HepG2 (cell line): ENCODE results near the gene ZNF234. TPM values are rescaled to one million over a fixed set of nuclear protein-coding genes. Genes with fewer than 3 reads are reported as not detected.

ENCODE experiments used
- ARID4A ChIP-seq: sonication (generic); formaldehyde crosslinking; IDR thresholded peaks from 2 replicates; pipeline ENCODE4 v1.5.0; 2020; ENCODE audit warnings: mild to moderate bottlenecking, missing genetic modification reagents, borderline replicate concordance
- ESRRA ChIP-seq: sonication (generic); formaldehyde crosslinking; IDR thresholded peaks from 2 replicates; pipeline ENCODE4 v1.5.1; 2020; ENCODE audit warnings: mild to moderate bottlenecking, low read depth, missing genetic modification reagents
- GMEB1 ChIP-seq: sonication (generic); formaldehyde crosslinking; IDR thresholded peaks from 2 replicates; pipeline ENCODE4 v1.5.1; 2020; ENCODE audit warnings: missing genetic modification reagents, mild to moderate bottlenecking, borderline replicate concordance
- IRF9 ChIP-seq: sonication (generic); formaldehyde crosslinking; IDR thresholded peaks from 2 replicates; pipeline ENCODE4 v1.8.0; 2022; ENCODE audit warnings: missing genetic modification reagents, mild to moderate bottlenecking, borderline replicate concordance
- MTF1 ChIP-seq: sonication (generic); formaldehyde crosslinking; IDR thresholded peaks from 2 replicates; pipeline ENCODE4 v1.5.0; 2020; ENCODE audit warnings: missing genetic modification reagents
- NCOR1 ChIP-seq: fragments of 200-600 bp; sonication (generic); IDR thresholded peaks from 2 replicates; pipeline ENCODE4 v1.7.0; 2017; ENCODE audit warnings: antibody characterized with exemption, low read length, borderline replicate concordance
- RFX1 ChIP-seq: fragments of 450-650 bp; IDR thresholded peaks from 2 replicates; pipeline ENCODE4 v1.6.1; 2017
- SMAD3 ChIP-seq: sonication (generic); formaldehyde crosslinking; IDR thresholded peaks from 2 replicates; pipeline ENCODE4 v1.4.0; 2020; ENCODE audit warnings: missing genetic modification reagents
- U2AF2 ChIP-seq: fragments of 200-400 bp; formaldehyde crosslinking; IDR thresholded peaks from 2 replicates; pipeline ENCODE4 v1.6.1; 2017; ENCODE audit warnings: low read depth, mild to moderate bottlenecking, low read length
- ZIK1 ChIP-seq: sonication (generic); formaldehyde crosslinking; IDR thresholded peaks from 2 replicates; pipeline ENCODE4 v1.5.0; 2020; ENCODE audit warnings: mild to moderate bottlenecking, low read depth, missing genetic modification reagents, borderline replicate concordance
- ZNF17 ChIP-seq: sonication (generic); formaldehyde crosslinking; IDR thresholded peaks from 2 replicates; pipeline ENCODE4 v1.5.0; 2020; ENCODE audit warnings: mild to moderate bottlenecking, missing genetic modification reagents
- ZNF788 ChIP-seq: sonication (generic); formaldehyde crosslinking; IDR thresholded peaks from 2 replicates; pipeline ENCODE4 v1.5.0; 2020; ENCODE audit warnings: mild to moderate bottlenecking, missing genetic modification reagents, borderline replicate concordance
- polyA plus RNA-seq, 8 experiments: library from polyadenylated mRNA; depleted of rRNA in 3 of 8; stranded (reverse) in 7 of 8; unstranded in 1 of 8; fragments of >200 nt; fragmentation: Illumina TruSeq in 4 of 8; extraction: Trizol in 4 of 8; gene quantifications; 2 replicates each; pipeline versions ENCODE4 v1.2.1 to v1.2.3, GENCODE V29; 2011 to 2016; ENCODE audit warnings: low read depth in 4 of 8, missing spikeins in 1 of 8, mixed read lengths in 1 of 8; ENCODE audit not compliant: insufficient read depth in 1 of 8
- total RNA-seq, 5 experiments: library from RNA; depleted of rRNA; stranded (reverse); fragments of >200 nt; fragmentation: Illumina TruSeq; extraction: Trizol; gene quantifications; 2 replicates each; pipeline ENCODE4 v1.2.3, GENCODE V29; 2016; ENCODE audit warnings: low read depth in 1 of 5
- TF ChIP-seq, protein P1 (sequence below), 2 experiments: sonication (generic) in 1 of 2; formaldehyde crosslinking in 1 of 2; IDR thresholded peaks; 2 replicates each; pipeline versions ENCODE4 v1.6.1 to v1.9.0; 2014 to 2022; ENCODE audit warnings: antibody characterized with exemption in 1 of 2, borderline replicate concordance in 1 of 2, inconsistent platforms in 1 of 2, low read depth in 1 of 2, missing genetic modification reagents in 1 of 2

ZNF234 gene
- total and polyA plus RNA-seq, 2 of the 13 experiments (the other 11 are each of a cell fraction or from before 2014, with no cell fraction given) = 3.5 to 11.2 TPM

GRCh38 chr19:44113138-44113783 is 28.1 kb upstream of the ZNF234 start, which contains the start of gene ZNF225 (continued):
- TF ChIP-seq, protein P1, sequence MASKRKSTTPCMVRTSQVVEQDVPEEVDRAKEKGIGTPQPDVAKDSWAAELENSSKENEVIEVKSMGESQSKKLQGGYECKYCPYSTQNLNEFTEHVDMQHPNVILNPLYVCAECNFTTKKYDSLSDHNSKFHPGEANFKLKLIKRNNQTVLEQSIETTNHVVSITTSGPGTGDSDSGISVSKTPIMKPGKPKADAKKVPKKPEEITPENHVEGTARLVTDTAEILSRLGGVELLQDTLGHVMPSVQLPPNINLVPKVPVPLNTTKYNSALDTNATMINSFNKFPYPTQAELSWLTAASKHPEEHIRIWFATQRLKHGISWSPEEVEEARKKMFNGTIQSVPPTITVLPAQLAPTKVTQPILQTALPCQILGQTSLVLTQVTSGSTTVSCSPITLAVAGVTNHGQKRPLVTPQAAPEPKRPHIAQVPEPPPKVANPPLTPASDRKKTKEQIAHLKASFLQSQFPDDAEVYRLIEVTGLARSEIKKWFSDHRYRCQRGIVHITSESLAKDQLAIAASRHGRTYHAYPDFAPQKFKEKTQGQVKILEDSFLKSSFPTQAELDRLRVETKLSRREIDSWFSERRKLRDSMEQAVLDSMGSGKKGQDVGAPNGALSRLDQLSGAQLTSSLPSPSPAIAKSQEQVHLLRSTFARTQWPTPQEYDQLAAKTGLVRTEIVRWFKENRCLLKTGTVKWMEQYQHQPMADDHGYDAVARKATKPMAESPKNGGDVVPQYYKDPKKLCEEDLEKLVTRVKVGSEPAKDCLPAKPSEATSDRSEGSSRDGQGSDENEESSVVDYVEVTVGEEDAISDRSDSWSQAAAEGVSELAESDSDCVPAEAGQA (IDR thresholded peaks at IDR 0.05; ENCODE audit: low read depth) = peak; percentile 60; the same call in 1 of the 2 replicates
- TF ChIP-seq, protein P1 (CRISPR knock-in tag; IDR thresholded peaks at IDR 0.05; ENCODE audit: borderline replicate concordance) = no peak
- TF ChIP-seq ZIK1 (CRISPR knock-in tag) = 0 out of 2 replicates have a peak, but pooled peaks have one; percentile 26
- no peak for TF ChIP-seq ZNF17 (CRISPR knock-in tag)
- no peak for TF ChIP-seq U2AF2
- no peak for TF ChIP-seq MTF1
- peak; percentile 94 for TF ChIP-seq GMEB1 (CRISPR knock-in tag)
- TF ChIP-seq ZNF788 (CRISPR knock-in tag) = peak; percentile 72; the same call in 1 of the 2 replicates
- no peak for TF ChIP-seq RFX1
- peak; percentile 44; the same call in 1 of the 2 replicates for TF ChIP-seq NCOR1
- peak; percentile 64; the same call in 1 of the 2 replicates for TF ChIP-seq IRF9 (CRISPR knock-in tag)
- TF ChIP-seq SMAD3 (CRISPR knock-in tag) = peak; percentile 85
- peak; percentile 95; the same call in 1 of the 2 replicates for TF ChIP-seq ARID4A (CRISPR knock-in tag)
- TF ChIP-seq ESRRA (CRISPR knock-in tag) = peak; percentile 43; the same call in 1 of the 2 replicates
